Measurements from ENCODE around the gene ALKBH7.

The ALKBH7 gene

GRCh38 chr19:6378041-6378440, 5.4 kb downstream of the ALKBH7 start:
- no peak for DNase-seq (ENCODE audit: low read depth)
- H3K4me3 ChIP-seq (ENCODE audit: control insufficient read depth, low read depth, low read length) = no peak overlapping the region
- TF ChIP-seq CTCF (conservative IDR thresholded peaks at IDR 0.05; ENCODE audit: control insufficient read depth, insufficient read depth, low read depth, low read length) = no peak

GRCh38 chr19:6378486-6378885, 5.9 kb downstream of the ALKBH7 start:
- no peak for TF ChIP-seq CTCF (conservative IDR thresholded peaks at IDR 0.05; ENCODE audit: control insufficient read depth, insufficient read depth, low read depth, low read length)
- DNase-seq (ENCODE audit: low read depth) = no peak
- H3K4me3 ChIP-seq (ENCODE audit: control insufficient read depth, low read depth, low read length) = no peak overlapping the region

GRCh38 chr19:6379744-6380143, 7.2 kb downstream of the ALKBH7 start:
- no peak for DNase-seq (ENCODE audit: low read depth)
- no peak for TF ChIP-seq CTCF (conservative IDR thresholded peaks at IDR 0.05; ENCODE audit: control insufficient read depth, insufficient read depth, low read depth, low read length)
- H3K4me3 ChIP-seq (ENCODE audit: control insufficient read depth, low read depth, low read length) = no peak overlapping the region

- DNase-seq (ENCODE audit: low read depth) = no peak
- no peak overlapping the region for H3K4me3 ChIP-seq (ENCODE audit: control insufficient read depth, low read depth, low read length)
- TF ChIP-seq CTCF (conservative IDR thresholded peaks at IDR 0.05; ENCODE audit: control insufficient read depth, insufficient read depth, low read depth, low read length) = no peak
Observed at GRCh38 chr19:6381030-6381750, 8.6 kb downstream of the ALKBH7 start.

- no peak for TF ChIP-seq CTCF (conservative IDR thresholded peaks at IDR 0.05; ENCODE audit: control insufficient read depth, insufficient read depth, low read depth, low read length)
- no peak for DNase-seq (ENCODE audit: low read depth)
- H3K4me3 ChIP-seq (ENCODE audit: control insufficient read depth, low read depth, low read length) = no peak overlapping the region
Observed at GRCh38 chr19:6383188-6383587, 10.6 kb downstream of the ALKBH7 start.

- no peak for TF ChIP-seq CTCF (conservative IDR thresholded peaks at IDR 0.05; ENCODE audit: control insufficient read depth, insufficient read depth, low read depth, low read length)
Observed at GRCh38 chr19:6384381-6384780, 11.8 kb downstream of the ALKBH7 start.

GRCh38 chr19:6387372-6387771, 14.8 kb downstream of the ALKBH7 start:
- H3K4me3 ChIP-seq (ENCODE audit: control insufficient read depth, low read depth, low read length) = no peak overlapping the region
- TF ChIP-seq CTCF (conservative IDR thresholded peaks at IDR 0.05; ENCODE audit: control insufficient read depth, insufficient read depth, low read depth, low read length) = no peak

More at GRCh38 chr19:6384381-6384780, 11.8 kb downstream of the ALKBH7 start:
- DNase-seq (ENCODE audit: low read depth) = no peak
- no peak overlapping the region for H3K4me3 ChIP-seq (ENCODE audit: control insufficient read depth, low read depth, low read length)

More at GRCh38 chr19:6387372-6387771, 14.8 kb downstream of the ALKBH7 start:
- DNase-seq (ENCODE audit: low read depth) = no peak
